ENCODE results near the gene KNSTRN. TPM values are rescaled to one million over a fixed set of nuclear protein-coding genes. Genes with fewer than 3 reads are reported as not detected.

The KNSTRN gene
- total and polyA plus RNA-seq, 2 of the 8 experiments (the other 6 are each of a cell fraction or from before 2014, with no cell fraction given), result 25.1 to 79.4 TPM

DNA sequence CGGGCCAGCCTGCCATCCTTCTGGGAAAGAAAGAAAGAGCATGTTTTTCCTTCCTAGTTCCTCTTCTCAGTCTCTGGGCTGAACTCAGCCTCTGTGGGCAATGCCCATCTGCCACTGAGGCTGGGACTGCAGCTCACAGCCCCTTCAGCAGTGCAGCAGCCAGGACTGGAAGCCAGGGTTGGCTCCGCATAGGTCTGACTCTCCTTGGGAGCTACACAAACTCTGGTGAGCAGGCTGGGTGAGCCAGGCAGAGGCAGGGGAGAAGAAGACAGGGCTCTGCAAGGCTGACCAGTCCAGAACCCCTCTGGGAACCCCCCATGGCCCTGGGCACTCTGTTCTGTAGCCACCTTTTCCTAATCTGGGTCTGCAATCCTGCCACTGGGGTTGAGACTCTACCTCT is 20.9 kb upstream of the KNSTRN start:
- ChIA-PET POLR2A (ENCODE audit: partially characterized antibody) (interaction anchor here (1.3 to 1.6 kb wide), 2 partner anchors 21 to 49 kb away, joined by 3 read pairs; partner anchors contain the start of gene KNSTRN), CTCF (ENCODE audit: partially characterized antibody) (interaction anchor here (13.4 kb wide), 1 partner anchor 14 kb away, joined by 452 read pairs; the partner anchor contains the start of genes CCDC9B, DISP2 and PHGR1)
- no peak overlapping the region for H4K5ac ChIP-seq (ENCODE audit: insufficient read length, low read depth, low read length)
- H3K9ac ChIP-seq (replicated peaks in 1 of 4; ENCODE audit: extremely low read depth in 1 of 4, low read depth in 3 of 4, low read length in 3 of 4), result no peak overlapping the region
- DNase-seq (ENCODE audit: low read depth in 1 of 2, low spot score in 2 of 2), result no peak
- peaks cover 0 to 10% (median 6%) of the 10 kb centered on the region in 4 experiments; a peak in 6 of 7 replicates for H3K4me1 ChIP-seq (replicated peaks in 1 of 4; ENCODE audit: control insufficient read depth in 3 of 4, insufficient read depth in 4 of 4, low read length in 3 of 4)
- H4K8ac ChIP-seq (ENCODE audit: extremely low read depth, insufficient read depth, low read length), result no peak overlapping the region
- H3K79me1 ChIP-seq (ENCODE audit: low read depth, low read length), result no peaks in the 10 kb centered on the region
- WGBS, 2 experiments (ENCODE audit: extremely low coverage in 1 of 2, insufficient coverage in 1 of 2, insufficient read length in 1 of 2, insufficient replicate concordance in 2 of 2, low coverage in 1 of 2, low lambda C conversion rate in 2 of 2, missing lambda C conversion rate in 1 of 2), result 85% methylated on average over 2 of the region's 2 CpGs; no CpG with 5 or more reads in 1 of the 2 experiments
- H3K4me2 ChIP-seq (ENCODE audit: insufficient read depth in 1 of 2, low read depth in 2 of 2, low read length in 2 of 2), result no peak overlapping the region
- H3K56ac ChIP-seq (replicated peaks; ENCODE audit: insufficient read length, low read depth, low read length), result no peak overlapping the region
- peaks cover 0 to 2% of the 10 kb centered on the region in 2 experiments for H4K20me1 ChIP-seq (replicated peaks in 1 of 2; ENCODE audit: control insufficient read depth in 1 of 2, insufficient read depth in 2 of 2, low read length in 2 of 2)
- no peak for FAIRE-seq
- H3K14ac ChIP-seq (ENCODE audit: insufficient read length), result no peak overlapping the region
- no peak overlapping the region for H2BK5ac ChIP-seq (ENCODE audit: low read depth, low read length)
- no peak overlapping the region for H4K91ac ChIP-seq (replicated peaks; ENCODE audit: insufficient read length, low read length)
- H2BK20ac ChIP-seq (ENCODE audit: low read length), result no peak overlapping the region
- H3K27me3 ChIP-seq (replicated peaks in 1 of 4; ENCODE audit: control insufficient read depth in 3 of 4, extremely low read depth in 1 of 4, insufficient read depth in 3 of 4, low read length in 3 of 4), result peaks cover 0 to 19% (median 7%) of the 10 kb centered on the region in 4 experiments; a peak in 4 of 7 replicates
- H3K23ac ChIP-seq (ENCODE audit: insufficient read length), result no peak overlapping the region
- peaks cover 9% of the 10 kb centered on the region for H3K23me2 ChIP-seq (ENCODE audit: low read depth, low read length)
- H2BK15ac ChIP-seq (ENCODE audit: low read length), result no peak overlapping the region
- no peak overlapping the region for H2BK120ac ChIP-seq (replicated peaks; ENCODE audit: low read depth, low read length)
- H3K9me3 ChIP-seq (ENCODE audit: insufficient read depth in 2 of 2, low read depth in 1 of 2, low read length in 1 of 2), result no peaks in the 10 kb centered on the region
- TF ChIP-seq TCF12 (IDR thresholded peaks at IDR 0.05; ENCODE audit: low read depth, low read length) (no peak), NRF1 (IDR thresholded peaks at IDR 0.05; ENCODE audit: low read depth, low read length) (no peak), EZH2 (IDR thresholded peaks at IDR 0.05; ENCODE audit: low read depth, low read length, severe bottlenecking) (no peak), ASH2L (IDR thresholded peaks at IDR 0.05; ENCODE audit: low read length) (no peak), YY1 (IDR thresholded peaks at IDR 0.05; ENCODE audit: low read depth, low read length) (no peak), BACH1 (IDR thresholded peaks at IDR 0.05; ENCODE audit: low read length) (no peak)
- H3K36me3 ChIP-seq (ENCODE audit: control insufficient read depth in 2 of 4, insufficient read depth in 4 of 4, low read length in 3 of 4), result no peaks in the 10 kb centered on the region
- no peak overlapping the region for H3K27ac ChIP-seq (ENCODE audit: low read depth, low read length)
- no peak overlapping the region for H3K18ac ChIP-seq (ENCODE audit: extremely low read depth, low read length)
- no peak overlapping the region for H2BK12ac ChIP-seq (ENCODE audit: low read depth, low read length)
- no peak overlapping the region for H3K4ac ChIP-seq (replicated peaks; ENCODE audit: insufficient read length, low read depth, low read length)
- H2AK5ac ChIP-seq (ENCODE audit: low read depth, low read length), result no peak overlapping the region
- H3K4me3 ChIP-seq (ENCODE audit: extremely low read depth in 1 of 4, insufficient read depth in 2 of 4, low read depth in 3 of 4, low read length in 4 of 4), result no peak overlapping the region
- H2AFZ ChIP-seq (ENCODE audit: low read length), result no peak overlapping the region
- H3K79me2 ChIP-seq (ENCODE audit: control insufficient read depth in 1 of 2, insufficient read depth in 2 of 2, low read length in 2 of 2), result no peaks in the 10 kb centered on the region

Measured in H1 (cell line).